GM12873 (cell line): Measurements from ENCODE around the gene LGALSL.

Source experiments
- CTCF ChIP-seq: IDR thresholded peaks from 2 replicates; pipeline ENCODE4 v1.5.1; 2012; ENCODE audit warnings: low read depth, mild to moderate bottlenecking, moderate library complexity, low read length, control low read depth; ENCODE audit not compliant: insufficient read depth; ENCODE audit errors: missing control alignments

LGALSL gene

GRCh38 chr2:64474121-64474571, 20.2 kb downstream of the LGALSL start:
- TF ChIP-seq CTCF = peak; percentile 25

- TF ChIP-seq CTCF = no peak
These were observed 20.7 kb downstream of the LGALSL start for GRCh38 chr2:64474636-64475035.

GRCh38 chr2:64477037-64477436, 23.1 kb downstream of the LGALSL start:
- TF ChIP-seq CTCF = no peak

GRCh38 chr2:64477979-64478378, 24.0 kb downstream of the LGALSL start:
- TF ChIP-seq CTCF = no peak

GRCh38 chr2:64478502-64479230, 24.7 kb downstream of the LGALSL start:
- TF ChIP-seq CTCF = no peak

GRCh38 chr2:64479259-64480117, 25.5 kb downstream of the LGALSL start:
- no peak for TF ChIP-seq CTCF

- no peak for TF ChIP-seq CTCF
These were observed 27.7 kb downstream of the LGALSL start for GRCh38 chr2:64481665-64482064.
